Measurements from ENCODE around the gene LRRC3.

Gene LRRC3

DNA sequence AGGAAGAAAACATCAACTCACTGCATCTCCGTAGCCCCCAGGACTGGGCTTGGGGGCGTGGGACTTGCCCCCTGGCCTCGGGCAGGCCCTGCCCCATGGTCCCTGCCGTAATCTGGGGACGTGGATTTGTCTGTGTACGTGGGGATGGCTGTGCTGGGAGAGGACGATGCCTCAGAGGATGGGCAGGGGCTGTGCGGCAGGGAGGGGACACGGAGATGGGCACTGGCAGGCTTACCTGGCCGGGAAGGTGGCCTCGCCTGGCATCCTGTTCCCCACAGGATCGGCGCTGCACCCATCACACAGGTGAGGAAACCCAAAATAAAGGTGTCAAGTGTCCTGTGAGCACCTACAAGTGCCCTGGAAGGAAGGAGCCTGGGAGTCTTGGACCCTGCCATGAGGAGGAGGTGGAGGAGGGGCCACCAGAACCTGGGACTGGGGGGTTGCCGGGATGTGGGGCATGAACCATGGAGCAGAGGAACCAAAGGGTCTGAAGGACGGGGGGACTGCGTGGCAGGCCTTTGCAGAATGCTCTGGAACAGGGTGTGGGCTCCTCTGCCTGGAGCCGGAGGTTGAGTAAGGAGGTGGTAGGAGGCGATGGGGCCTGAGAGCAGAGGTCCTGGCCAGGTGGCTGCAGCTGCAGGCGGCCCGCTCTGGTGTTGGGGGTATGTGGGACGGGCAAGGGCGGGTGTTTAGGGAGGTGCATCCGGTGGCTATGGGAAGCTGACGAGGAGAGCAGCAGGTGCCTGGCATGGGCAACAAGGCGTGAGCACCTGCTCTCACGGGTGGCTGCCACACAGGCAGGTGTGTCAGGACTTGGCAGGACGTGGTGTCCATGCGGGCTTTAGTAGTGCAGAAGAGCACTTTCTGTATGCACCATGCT is 27.8 kb upstream of the LRRC3 start:
- Histone ChIP-seq H3K4me3 (ENCODE audit: severe bottlenecking) (no peak overlapping the region), H3K9me3 (ENCODE audit: severe bottlenecking) (peaks cover 4% of the 10 kb centered on the region), H3K4me1 (ENCODE audit: insufficient read depth, poor library complexity, severe bottlenecking) (no peaks in the 10 kb centered on the region), H3K27me3 (ENCODE audit: insufficient read depth, poor library complexity, severe bottlenecking) (no peaks in the 10 kb centered on the region), H3K27ac (ENCODE audit: poor library complexity, severe bottlenecking) (no peak overlapping the region), H3K36me3 (ENCODE audit: low read depth) (no peaks in the 10 kb centered on the region)
- ATAC-seq (ENCODE audit: low read depth) (no peak), DNase-seq (ENCODE audit: low spot score) (peak; percentile 60)
- TF ChIP-seq, protein P1, sequence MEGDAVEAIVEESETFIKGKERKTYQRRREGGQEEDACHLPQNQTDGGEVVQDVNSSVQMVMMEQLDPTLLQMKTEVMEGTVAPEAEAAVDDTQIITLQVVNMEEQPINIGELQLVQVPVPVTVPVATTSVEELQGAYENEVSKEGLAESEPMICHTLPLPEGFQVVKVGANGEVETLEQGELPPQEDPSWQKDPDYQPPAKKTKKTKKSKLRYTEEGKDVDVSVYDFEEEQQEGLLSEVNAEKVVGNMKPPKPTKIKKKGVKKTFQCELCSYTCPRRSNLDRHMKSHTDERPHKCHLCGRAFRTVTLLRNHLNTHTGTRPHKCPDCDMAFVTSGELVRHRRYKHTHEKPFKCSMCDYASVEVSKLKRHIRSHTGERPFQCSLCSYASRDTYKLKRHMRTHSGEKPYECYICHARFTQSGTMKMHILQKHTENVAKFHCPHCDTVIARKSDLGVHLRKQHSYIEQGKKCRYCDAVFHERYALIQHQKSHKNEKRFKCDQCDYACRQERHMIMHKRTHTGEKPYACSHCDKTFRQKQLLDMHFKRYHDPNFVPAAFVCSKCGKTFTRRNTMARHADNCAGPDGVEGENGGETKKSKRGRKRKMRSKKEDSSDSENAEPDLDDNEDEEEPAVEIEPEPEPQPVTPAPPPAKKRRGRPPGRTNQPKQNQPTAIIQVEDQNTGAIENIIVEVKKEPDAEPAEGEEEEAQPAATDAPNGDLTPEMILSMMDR (IDR thresholded peaks at IDR 0.05; ENCODE audit: poor library complexity, severe bottlenecking), result no peak

DNA sequence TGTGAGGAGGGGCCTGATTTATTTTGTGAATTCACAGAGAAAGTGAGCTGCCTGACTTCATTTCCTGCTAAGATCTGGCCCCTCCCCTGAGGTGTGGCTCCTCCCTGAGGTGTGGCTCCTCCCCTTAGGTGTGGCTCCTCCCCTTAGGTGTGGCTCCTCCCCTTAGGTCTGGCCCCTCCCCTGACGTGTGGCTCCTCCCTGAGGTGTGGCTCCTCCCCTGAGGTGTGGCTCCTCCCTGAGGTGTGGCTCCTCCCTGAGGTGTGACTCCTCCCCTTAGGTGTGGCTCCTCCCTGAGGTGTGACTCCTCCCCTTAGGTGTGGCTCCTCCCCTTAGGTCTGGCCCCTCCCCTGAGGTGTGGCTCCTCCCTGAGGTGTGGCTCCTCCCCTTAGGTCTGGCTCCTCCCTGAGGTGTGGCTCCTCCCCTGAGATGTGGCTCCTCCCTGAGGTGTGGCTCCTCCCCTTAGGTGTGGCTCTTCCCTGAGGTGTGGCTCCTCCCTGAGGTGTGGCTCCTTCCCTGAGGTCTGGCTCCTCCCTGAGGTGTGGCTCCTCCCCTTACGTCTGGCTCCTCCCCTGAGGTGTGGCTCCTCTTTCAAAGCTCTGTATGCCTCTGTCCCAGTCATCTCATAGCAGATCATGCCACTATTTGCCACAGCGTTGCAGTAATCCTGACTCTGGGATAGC is 26.9 kb upstream of the LRRC3 start:
- Histone ChIP-seq H3K4me1 (ENCODE audit: insufficient read depth, poor library complexity, severe bottlenecking) (no peaks in the 10 kb centered on the region), H3K36me3 (ENCODE audit: low read depth) (no peaks in the 10 kb centered on the region), H3K27ac (ENCODE audit: poor library complexity, severe bottlenecking) (no peak overlapping the region), H3K4me3 (ENCODE audit: severe bottlenecking) (no peak overlapping the region), H3K9me3 (ENCODE audit: severe bottlenecking) (peaks cover 4% of the 10 kb centered on the region), H3K27me3 (ENCODE audit: insufficient read depth, poor library complexity, severe bottlenecking) (no peaks in the 10 kb centered on the region)
- TF ChIP-seq, protein P1 (IDR thresholded peaks at IDR 0.05; ENCODE audit: poor library complexity, severe bottlenecking), result no peak
- DNase-seq (ENCODE audit: low spot score) (peak; percentile 29), ATAC-seq (ENCODE audit: low read depth) (peak; percentile 38; the same call in 2 of the 3 replicates)

DNA sequence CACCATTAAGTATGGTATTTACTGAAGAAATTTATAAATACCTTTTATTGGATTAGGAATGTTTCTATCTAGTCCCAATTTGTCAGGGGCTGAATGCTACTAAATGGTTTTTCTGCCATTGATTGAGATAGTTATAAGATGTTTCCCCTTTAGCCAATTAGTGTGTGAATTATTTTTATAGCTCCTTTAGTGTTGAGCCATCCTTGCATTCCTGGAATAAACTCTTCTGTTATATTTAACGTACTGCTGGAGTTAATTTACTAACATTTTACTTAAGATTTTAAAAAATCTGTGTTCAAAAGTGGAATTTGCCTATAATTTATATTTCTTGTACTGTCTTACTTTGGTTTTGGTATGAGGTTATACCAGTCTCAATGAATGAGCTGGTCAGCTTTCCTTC is 25.4 kb upstream of the LRRC3 start:
- peaks cover 4% of the 10 kb centered on the region for H3K9me3 ChIP-seq (ENCODE audit: severe bottlenecking)
- no peak overlapping the region for H3K4me3 ChIP-seq (ENCODE audit: severe bottlenecking)
- DNase-seq (ENCODE audit: low spot score), result no peak
- no peaks in the 10 kb centered on the region for H3K4me1 ChIP-seq (ENCODE audit: insufficient read depth, poor library complexity, severe bottlenecking)
- no peak overlapping the region for H3K27ac ChIP-seq (ENCODE audit: poor library complexity, severe bottlenecking)
- ATAC-seq (ENCODE audit: low read depth), result no peak
- no peaks in the 10 kb centered on the region for H3K27me3 ChIP-seq (ENCODE audit: insufficient read depth, poor library complexity, severe bottlenecking)
- H3K36me3 ChIP-seq (ENCODE audit: low read depth), result no peaks in the 10 kb centered on the region
- TF ChIP-seq, protein P1 (IDR thresholded peaks at IDR 0.05; ENCODE audit: poor library complexity, severe bottlenecking), result no peak

- H3K9me3 ChIP-seq (ENCODE audit: severe bottlenecking), result peaks cover 4% of the 10 kb centered on the region
- H3K4me3 ChIP-seq (ENCODE audit: severe bottlenecking), result no peak overlapping the region
- no peak overlapping the region for H3K27ac ChIP-seq (ENCODE audit: poor library complexity, severe bottlenecking)
- TF ChIP-seq, protein P1 (IDR thresholded peaks at IDR 0.05; ENCODE audit: poor library complexity, severe bottlenecking), result no peak
- no peaks in the 10 kb centered on the region for H3K4me1 ChIP-seq (ENCODE audit: insufficient read depth, poor library complexity, severe bottlenecking)
- ATAC-seq (ENCODE audit: low read depth), result no peak
- DNase-seq (ENCODE audit: low spot score), result no peak
- no peaks in the 10 kb centered on the region for H3K36me3 ChIP-seq (ENCODE audit: low read depth)
- H3K27me3 ChIP-seq (ENCODE audit: insufficient read depth, poor library complexity, severe bottlenecking), result no peaks in the 10 kb centered on the region
These were observed 24.0 kb upstream of the LRRC3 start for GRCh38 chr21:44431300-44431699.
